Vagina (tissue), 2 donors: Measurements from ENCODE around the gene SPINK4.

Experiments
- POLR2AphosphoS5 ChIP-seq, 2 donors: sonication (generic); formaldehyde crosslinking; IDR thresholded peaks; one replicate each; pipeline ENCODE4 v1.9.0; 2017; ENCODE audit warnings: antibody characterized with exemption in 2 of 2, mild to moderate bottlenecking in 2 of 2, low read depth in 1 of 2; ENCODE audit not compliant: insufficient read depth in 1 of 2
- TF ChIP-seq, protein P1 (sequence below), 3 experiments: fragments of 450-650 bp in 2 of 3; fragments of 200-600 bp in 1 of 3; sonication (generic) in 1 of 3; IDR thresholded peaks; one replicate each; pipeline ENCODE4 v1.5.1; 2017 to 2019; ENCODE audit warnings: antibody characterized with exemption in 3 of 3, mild to moderate bottlenecking in 2 of 3, moderate library complexity in 2 of 3

DNA sequence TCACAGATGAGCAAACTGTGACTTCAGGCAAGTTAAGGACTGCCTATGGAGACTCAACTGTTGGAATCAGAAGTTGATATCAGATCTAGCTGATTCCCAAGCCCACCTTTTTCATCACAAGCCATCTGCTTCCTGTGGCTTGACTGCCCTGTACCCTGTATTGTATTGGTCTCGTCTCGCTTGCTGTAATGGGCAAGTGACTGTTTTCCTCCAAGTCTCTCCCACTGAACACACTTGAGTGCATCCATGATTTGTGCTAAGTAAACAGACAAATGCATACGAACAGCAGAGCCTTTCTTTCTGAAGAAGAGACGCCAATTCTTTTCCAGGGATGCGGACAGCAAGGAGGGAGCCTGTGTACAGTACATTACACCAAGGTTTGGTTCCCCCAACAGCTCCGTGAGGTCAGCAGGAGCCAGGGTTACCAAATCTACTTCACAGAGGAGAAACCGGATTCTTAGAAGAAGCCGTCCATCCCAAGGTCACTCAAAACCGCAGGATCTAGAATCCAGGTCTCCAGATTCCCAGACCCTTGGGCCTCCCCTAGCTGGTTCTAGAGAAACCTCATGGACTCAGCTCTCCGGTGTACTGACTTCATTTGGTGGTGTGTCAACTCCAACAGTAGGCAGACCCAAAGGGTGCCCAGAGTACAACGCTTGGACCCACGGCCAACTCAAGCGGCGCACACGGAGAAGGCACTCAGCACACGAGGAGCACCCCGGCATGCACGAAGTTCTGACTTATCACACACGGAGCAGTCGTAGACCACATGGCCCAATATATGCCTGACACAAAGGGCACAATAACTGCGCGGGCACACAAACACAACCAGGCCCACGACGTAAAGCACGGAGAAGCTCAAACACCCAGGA is 23.4 kb downstream of the SPINK4 start:
- no peak for TF ChIP-seq POLR2AphosphoS5 (IDR thresholded peaks at IDR 0.05; ENCODE audit: insufficient read depth in 1 of 2, low read depth in 1 of 2)
- TF ChIP-seq, protein P1, sequence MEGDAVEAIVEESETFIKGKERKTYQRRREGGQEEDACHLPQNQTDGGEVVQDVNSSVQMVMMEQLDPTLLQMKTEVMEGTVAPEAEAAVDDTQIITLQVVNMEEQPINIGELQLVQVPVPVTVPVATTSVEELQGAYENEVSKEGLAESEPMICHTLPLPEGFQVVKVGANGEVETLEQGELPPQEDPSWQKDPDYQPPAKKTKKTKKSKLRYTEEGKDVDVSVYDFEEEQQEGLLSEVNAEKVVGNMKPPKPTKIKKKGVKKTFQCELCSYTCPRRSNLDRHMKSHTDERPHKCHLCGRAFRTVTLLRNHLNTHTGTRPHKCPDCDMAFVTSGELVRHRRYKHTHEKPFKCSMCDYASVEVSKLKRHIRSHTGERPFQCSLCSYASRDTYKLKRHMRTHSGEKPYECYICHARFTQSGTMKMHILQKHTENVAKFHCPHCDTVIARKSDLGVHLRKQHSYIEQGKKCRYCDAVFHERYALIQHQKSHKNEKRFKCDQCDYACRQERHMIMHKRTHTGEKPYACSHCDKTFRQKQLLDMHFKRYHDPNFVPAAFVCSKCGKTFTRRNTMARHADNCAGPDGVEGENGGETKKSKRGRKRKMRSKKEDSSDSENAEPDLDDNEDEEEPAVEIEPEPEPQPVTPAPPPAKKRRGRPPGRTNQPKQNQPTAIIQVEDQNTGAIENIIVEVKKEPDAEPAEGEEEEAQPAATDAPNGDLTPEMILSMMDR (IDR thresholded peaks at IDR 0.05), result no peak
